ENCODE measurements around the gene SP5. TPM values are rescaled to one million over a fixed set of nuclear protein-coding genes. Genes with fewer than 3 reads are reported as not detected.
"Not testable (repeated sequence)": the region's sequence is repeated elsewhere in the genome, so short reads cannot be mapped to it uniquely, and the experiment has no call there.

The SP5 gene
- total RNA-seq, 1 experiment from 2014 or later, result 0.64 TPM

GRCh38 chr2:170671079-170671478, 44.1 kb upstream of the SP5 start:
- Histone ChIP-seq H3K4me1 (ENCODE audit: control insufficient read depth, insufficient read depth, low read length) (no peaks in the 10 kb centered on the region), H3K4me3 (ENCODE audit: low read depth in 2 of 2, low read length in 2 of 2) (no peak overlapping the region), H3K9me3 (ENCODE audit: control insufficient read depth, insufficient read depth, low read depth, low read length) (no peaks in the 10 kb centered on the region), H3K27me3 (ENCODE audit: control insufficient read depth, insufficient read depth, low read length) (peaks cover 3% of the 10 kb centered on the region), H3K27ac (ENCODE audit: low read length) (no peak overlapping the region), H3K36me3 (ENCODE audit: control insufficient read depth, insufficient read depth, low read length) (no peaks in the 10 kb centered on the region)
- in situ Hi-C loops (cut with HindIII; ENCODE audit: low pct_unique_long_range_greater_than_20kb, low sequenced_read_pairs), result no loop called here
- intact Hi-C loops (cut with micrococcal nuclease; ENCODE audit: unreplicated experiment), result no loop called here
- no peak for ATAC-seq
- no peak for DNase-seq (ENCODE audit: low read depth, low spot score)
- no TSS peak for BruUV-seq (replicated peaks)
- POLR2A ChIA-PET, result no interaction called here
- no peak for TF ChIP-seq SIN3A (IDR thresholded peaks at IDR 0.05; ENCODE audit: borderline replicate concordance, insufficient read depth, low read depth, low read length)
- TF ChIP-seq REST (IDR thresholded peaks at IDR 0.05; ENCODE audit: insufficient read depth in 1 of 2, low read depth in 2 of 2, low read length in 1 of 2), result no peak
- TF ChIP-seq CTCF (IDR thresholded peaks at IDR 0.05), result no peak
- TF ChIP-seq POLR2AphosphoS5 (IDR thresholded peaks at IDR 0.05; ENCODE audit: low read depth, low read length), result no peak
- no peak for TF ChIP-seq TCF7L2 (IDR thresholded peaks at IDR 0.05; ENCODE audit: low read depth, low read length)
- CTCF ChIA-PET, result no interaction called here

- H3K4me3 ChIP-seq (ENCODE audit: low read depth in 2 of 2, low read length in 2 of 2); ATAC-seq; H3K36me3 ChIP-seq (ENCODE audit: control insufficient read depth, insufficient read depth, low read length); DNase-seq (ENCODE audit: low read depth, low spot score); POLR2A ChIA-PET; H3K9me3 ChIP-seq (ENCODE audit: control insufficient read depth, insufficient read depth, low read depth, low read length); in situ Hi-C loops (cut with HindIII; ENCODE audit: low pct_unique_long_range_greater_than_20kb, low sequenced_read_pairs); intact Hi-C loops (cut with micrococcal nuclease; ENCODE audit: unreplicated experiment); H3K27ac ChIP-seq (ENCODE audit: low read length); CTCF ChIA-PET; BruUV-seq (replicated peaks); H3K27me3 ChIP-seq (ENCODE audit: control insufficient read depth, insufficient read depth, low read length); H3K4me1 ChIP-seq (ENCODE audit: control insufficient read depth, insufficient read depth, low read length): not testable (repeated sequence)
Measured at GRCh38 chr2:170674282-170674681, 40.9 kb upstream of the SP5 start.

GRCh38 chr2:170675701-170676100, 39.4 kb upstream of the SP5 start:
- no peak overlapping the region for H3K27ac ChIP-seq (ENCODE audit: low read length)
- TF ChIP-seq SIN3A (IDR thresholded peaks at IDR 0.05; ENCODE audit: borderline replicate concordance, insufficient read depth, low read depth, low read length), result no peak
- no peak for TF ChIP-seq TCF7L2 (IDR thresholded peaks at IDR 0.05; ENCODE audit: low read depth, low read length)
- CTCF ChIA-PET, result no interaction called here
- in situ Hi-C loops (cut with HindIII; ENCODE audit: low pct_unique_long_range_greater_than_20kb, low sequenced_read_pairs) (no loop called here), intact Hi-C loops (cut with micrococcal nuclease; ENCODE audit: unreplicated experiment) (no loop called here)
- no peak for DNase-seq (ENCODE audit: low read depth, low spot score)
- POLR2A ChIA-PET, result no interaction called here
- no TSS peak for BruUV-seq (replicated peaks)
- no peaks in the 10 kb centered on the region for H3K9me3 ChIP-seq (ENCODE audit: control insufficient read depth, insufficient read depth, low read depth, low read length)
- ATAC-seq, result no peak
- peaks cover 3% of the 10 kb centered on the region for H3K27me3 ChIP-seq (ENCODE audit: control insufficient read depth, insufficient read depth, low read length)
- no peak overlapping the region for H3K4me3 ChIP-seq (ENCODE audit: low read depth in 2 of 2, low read length in 2 of 2)
- H3K4me1 ChIP-seq (ENCODE audit: control insufficient read depth, insufficient read depth, low read length), result no peaks in the 10 kb centered on the region
- no peaks in the 10 kb centered on the region for H3K36me3 ChIP-seq (ENCODE audit: control insufficient read depth, insufficient read depth, low read length)

Data from Panc1 (cell line).